Measurements from ENCODE around the gene KCND3.

DNA sequence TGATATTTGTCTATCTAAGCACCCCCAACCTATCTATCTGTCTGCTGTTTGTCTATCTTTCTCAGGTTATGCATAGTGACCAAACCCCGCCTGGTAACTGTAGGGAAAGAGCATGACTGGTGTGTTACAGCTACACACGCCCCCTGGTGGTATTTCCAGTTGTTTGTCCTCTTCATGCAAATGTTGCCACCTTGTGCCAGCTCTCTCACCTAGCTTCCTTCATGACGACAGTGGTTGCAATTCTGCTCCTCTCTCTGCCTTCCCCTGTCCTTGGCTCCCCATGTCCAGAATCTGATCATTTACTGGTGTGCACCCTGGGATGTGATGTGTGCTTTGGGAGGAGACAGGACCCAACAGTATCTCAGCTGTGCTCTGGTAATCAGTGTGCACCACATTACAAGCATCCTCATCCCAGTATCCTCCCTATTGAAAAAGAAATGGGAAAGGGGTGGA, 242.2 kb downstream of the KCND3 start:
- TF ChIP-seq, protein P1, sequence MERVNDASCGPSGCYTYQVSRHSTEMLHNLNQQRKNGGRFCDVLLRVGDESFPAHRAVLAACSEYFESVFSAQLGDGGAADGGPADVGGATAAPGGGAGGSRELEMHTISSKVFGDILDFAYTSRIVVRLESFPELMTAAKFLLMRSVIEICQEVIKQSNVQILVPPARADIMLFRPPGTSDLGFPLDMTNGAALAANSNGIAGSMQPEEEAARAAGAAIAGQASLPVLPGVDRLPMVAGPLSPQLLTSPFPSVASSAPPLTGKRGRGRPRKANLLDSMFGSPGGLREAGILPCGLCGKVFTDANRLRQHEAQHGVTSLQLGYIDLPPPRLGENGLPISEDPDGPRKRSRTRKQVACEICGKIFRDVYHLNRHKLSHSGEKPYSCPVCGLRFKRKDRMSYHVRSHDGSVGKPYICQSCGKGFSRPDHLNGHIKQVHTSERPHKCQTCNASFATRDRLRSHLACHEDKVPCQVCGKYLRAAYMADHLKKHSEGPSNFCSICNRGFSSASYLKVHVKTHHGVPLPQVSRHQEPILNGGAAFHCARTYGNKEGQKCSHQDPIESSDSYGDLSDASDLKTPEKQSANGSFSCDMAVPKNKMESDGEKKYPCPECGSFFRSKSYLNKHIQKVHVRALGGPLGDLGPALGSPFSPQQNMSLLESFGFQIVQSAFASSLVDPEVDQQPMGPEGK (CRISPR knock-in tag; IDR thresholded peaks at IDR 0.05; ENCODE audit: borderline replicate concordance): no peak
- TF ChIP-seq PPARA (CRISPR knock-in tag; IDR thresholded peaks at IDR 0.05; ENCODE audit: borderline replicate concordance) (no peak), ZNF565 (CRISPR knock-in tag; conservative IDR thresholded peaks at IDR 0.05; ENCODE audit: low read depth) (no peak), ARNTL (CRISPR knock-in tag; IDR thresholded peaks at IDR 0.05; ENCODE audit: borderline replicate concordance, low read depth) (no peak), ZFP3 (CRISPR knock-in tag; IDR thresholded peaks at IDR 0.05) (no peak), GLIS3 (CRISPR knock-in tag; IDR thresholded peaks at IDR 0.05) (no peak), SNAI2 (CRISPR knock-in tag; IDR thresholded peaks at IDR 0.05) (no peak)
- TF ChIP-seq, protein P2, sequence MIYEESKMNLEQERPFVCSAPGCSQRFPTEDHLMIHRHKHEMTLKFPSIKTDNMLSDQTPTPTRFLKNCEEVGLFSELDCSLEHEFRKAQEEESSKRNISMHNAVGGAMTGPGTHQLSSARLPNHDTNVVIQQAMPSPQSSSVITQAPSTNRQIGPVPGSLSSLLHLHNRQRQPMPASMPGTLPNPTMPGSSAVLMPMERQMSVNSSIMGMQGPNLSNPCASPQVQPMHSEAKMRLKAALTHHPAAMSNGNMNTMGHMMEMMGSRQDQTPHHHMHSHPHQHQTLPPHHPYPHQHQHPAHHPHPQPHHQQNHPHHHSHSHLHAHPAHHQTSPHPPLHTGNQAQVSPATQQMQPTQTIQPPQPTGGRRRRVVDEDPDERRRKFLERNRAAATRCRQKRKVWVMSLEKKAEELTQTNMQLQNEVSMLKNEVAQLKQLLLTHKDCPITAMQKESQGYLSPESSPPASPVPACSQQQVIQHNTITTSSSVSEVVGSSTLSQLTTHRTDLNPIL (CRISPR knock-in tag; IDR thresholded peaks at IDR 0.05; ENCODE audit: low read depth): no peak

Data from SK-N-SH treated with all-trans-retinoic acid at 6 μM for 48 hours (cell line).